Measurements from ENCODE around the gene SMARCA2.

Gene SMARCA2

DNA sequence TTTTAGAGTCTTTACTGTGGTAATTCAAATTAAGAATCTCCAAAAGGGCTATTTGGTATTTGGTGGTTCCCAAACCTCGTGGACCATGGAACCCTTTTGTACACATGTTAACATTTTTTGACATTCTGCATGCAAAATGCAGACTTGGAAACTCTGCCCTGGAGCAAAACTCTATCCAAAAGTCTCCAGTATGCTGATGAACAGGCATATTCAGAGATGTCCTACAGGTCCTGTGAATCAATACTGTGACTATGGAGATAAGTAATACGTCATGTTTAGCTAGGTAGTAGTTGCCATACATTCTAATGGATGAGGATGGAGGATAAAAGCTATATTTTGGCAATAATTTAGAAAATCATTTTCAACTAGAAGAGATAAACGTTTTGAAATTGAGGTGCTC, 218.1 kb downstream of the SMARCA2 start:
- TF ChIP-seq, protein P1, sequence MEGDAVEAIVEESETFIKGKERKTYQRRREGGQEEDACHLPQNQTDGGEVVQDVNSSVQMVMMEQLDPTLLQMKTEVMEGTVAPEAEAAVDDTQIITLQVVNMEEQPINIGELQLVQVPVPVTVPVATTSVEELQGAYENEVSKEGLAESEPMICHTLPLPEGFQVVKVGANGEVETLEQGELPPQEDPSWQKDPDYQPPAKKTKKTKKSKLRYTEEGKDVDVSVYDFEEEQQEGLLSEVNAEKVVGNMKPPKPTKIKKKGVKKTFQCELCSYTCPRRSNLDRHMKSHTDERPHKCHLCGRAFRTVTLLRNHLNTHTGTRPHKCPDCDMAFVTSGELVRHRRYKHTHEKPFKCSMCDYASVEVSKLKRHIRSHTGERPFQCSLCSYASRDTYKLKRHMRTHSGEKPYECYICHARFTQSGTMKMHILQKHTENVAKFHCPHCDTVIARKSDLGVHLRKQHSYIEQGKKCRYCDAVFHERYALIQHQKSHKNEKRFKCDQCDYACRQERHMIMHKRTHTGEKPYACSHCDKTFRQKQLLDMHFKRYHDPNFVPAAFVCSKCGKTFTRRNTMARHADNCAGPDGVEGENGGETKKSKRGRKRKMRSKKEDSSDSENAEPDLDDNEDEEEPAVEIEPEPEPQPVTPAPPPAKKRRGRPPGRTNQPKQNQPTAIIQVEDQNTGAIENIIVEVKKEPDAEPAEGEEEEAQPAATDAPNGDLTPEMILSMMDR (conservative IDR thresholded peaks at IDR 0.05; ENCODE audit: low read depth, low read length): no peak
- no peak for DNase-seq (ENCODE audit: low read depth)
- no peak overlapping the region for H3K4me3 ChIP-seq (ENCODE audit: low read depth, low read length)

DNA sequence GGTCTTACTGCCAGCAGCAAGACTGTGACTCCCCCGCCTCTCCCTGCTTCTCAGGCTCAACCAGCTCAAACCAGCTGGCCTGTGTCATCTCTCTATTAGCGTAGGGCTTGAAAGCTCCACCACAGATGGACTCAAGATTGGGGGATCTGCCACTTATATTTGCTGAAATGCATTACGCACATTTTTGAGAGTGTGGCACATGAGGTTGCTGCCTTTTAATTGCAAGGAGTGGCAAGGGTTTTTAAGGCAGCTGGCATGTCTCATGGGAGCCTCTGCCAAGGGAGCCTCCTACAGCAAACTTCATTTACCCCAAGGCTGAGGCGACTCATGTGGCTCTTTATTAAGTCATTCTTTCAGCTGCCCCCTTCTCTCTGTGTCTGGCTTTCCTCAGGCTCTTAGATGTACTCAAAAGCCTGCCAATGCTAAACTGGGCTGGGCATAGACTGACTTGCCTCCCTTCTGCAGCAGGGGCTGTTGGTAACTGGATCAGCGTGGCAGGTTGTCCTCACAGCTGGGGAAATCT, 219.3 kb downstream of the SMARCA2 start:
- no peak for DNase-seq (ENCODE audit: low read depth)
- H3K4me3 ChIP-seq (ENCODE audit: low read depth, low read length): no peak overlapping the region
- TF ChIP-seq, protein P1 (conservative IDR thresholded peaks at IDR 0.05; ENCODE audit: low read depth, low read length): no peak

DNA sequence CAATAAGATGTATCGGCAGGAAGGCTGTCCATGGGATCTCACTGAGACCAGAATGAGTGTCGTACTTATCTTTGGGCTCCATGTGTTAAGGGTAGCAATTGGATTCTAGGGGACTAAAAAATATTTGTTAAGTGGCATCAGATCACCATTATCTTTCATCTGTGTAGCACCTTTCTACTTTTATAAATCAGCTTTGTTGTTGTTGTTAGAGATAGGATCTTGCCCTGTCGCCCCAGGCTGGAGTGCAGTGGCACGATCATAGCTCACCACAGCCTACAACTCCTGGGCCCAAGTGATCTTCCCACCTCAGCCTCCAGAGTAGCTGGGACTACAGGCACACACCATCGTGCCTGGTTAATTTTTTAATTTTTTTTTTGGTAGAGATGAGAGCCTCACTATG, 220.5 kb downstream of the SMARCA2 start:
- DNase-seq (ENCODE audit: low read depth): no peak
- H3K4me3 ChIP-seq (ENCODE audit: low read depth, low read length): no peak overlapping the region
- TF ChIP-seq, protein P1 (conservative IDR thresholded peaks at IDR 0.05; ENCODE audit: low read depth, low read length): no peak

DNA sequence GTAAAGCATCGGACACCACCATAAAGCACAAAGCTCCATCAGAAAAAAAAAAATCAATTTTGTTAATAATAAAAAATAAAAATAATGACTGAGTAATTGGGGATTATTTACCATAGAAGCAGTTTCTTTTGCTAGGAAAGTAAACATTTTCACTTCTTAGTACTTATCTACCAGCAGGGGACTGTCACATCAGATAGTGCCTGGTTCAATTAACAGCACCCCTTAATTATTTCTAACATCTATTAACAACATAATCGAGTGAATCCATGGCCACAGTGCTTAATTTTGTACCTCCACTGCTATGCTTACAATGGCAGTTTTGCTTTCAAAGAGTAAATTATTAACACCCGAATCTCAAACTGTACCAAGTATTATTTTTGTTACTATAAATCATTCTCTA, 221.7 kb downstream of the SMARCA2 start:
- no peak overlapping the region for H3K4me3 ChIP-seq (ENCODE audit: low read depth, low read length)
- no peak for DNase-seq (ENCODE audit: low read depth)
- TF ChIP-seq, protein P1 (conservative IDR thresholded peaks at IDR 0.05; ENCODE audit: low read depth, low read length): no peak

DNA sequence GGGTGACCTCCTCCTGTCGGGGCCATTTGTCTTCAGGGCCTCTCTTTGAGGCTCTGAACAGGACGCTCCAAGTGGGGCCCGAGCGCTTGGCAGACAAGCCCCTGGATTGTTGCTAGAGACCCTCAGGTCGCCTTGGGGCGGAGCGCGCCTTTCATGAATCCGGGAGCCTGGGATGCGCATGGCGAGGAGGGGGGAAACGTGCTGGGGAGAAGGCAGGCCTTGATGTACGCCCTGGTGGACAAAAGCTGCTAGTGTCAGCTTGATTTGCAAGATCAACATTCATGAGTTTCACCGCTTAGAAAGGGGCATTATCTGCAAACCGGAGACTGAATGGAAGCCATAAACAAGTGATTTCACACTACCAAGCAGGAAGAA, 226.3 kb downstream of the SMARCA2 start:
- DNase-seq (ENCODE audit: low read depth): peak; percentile 97
- TF ChIP-seq, protein P1 (conservative IDR thresholded peaks at IDR 0.05; ENCODE audit: low read depth, low read length): peak; percentile 71
- peak overlapping the region; percentile 65 for H3K4me3 ChIP-seq (ENCODE audit: low read depth, low read length)

DNA sequence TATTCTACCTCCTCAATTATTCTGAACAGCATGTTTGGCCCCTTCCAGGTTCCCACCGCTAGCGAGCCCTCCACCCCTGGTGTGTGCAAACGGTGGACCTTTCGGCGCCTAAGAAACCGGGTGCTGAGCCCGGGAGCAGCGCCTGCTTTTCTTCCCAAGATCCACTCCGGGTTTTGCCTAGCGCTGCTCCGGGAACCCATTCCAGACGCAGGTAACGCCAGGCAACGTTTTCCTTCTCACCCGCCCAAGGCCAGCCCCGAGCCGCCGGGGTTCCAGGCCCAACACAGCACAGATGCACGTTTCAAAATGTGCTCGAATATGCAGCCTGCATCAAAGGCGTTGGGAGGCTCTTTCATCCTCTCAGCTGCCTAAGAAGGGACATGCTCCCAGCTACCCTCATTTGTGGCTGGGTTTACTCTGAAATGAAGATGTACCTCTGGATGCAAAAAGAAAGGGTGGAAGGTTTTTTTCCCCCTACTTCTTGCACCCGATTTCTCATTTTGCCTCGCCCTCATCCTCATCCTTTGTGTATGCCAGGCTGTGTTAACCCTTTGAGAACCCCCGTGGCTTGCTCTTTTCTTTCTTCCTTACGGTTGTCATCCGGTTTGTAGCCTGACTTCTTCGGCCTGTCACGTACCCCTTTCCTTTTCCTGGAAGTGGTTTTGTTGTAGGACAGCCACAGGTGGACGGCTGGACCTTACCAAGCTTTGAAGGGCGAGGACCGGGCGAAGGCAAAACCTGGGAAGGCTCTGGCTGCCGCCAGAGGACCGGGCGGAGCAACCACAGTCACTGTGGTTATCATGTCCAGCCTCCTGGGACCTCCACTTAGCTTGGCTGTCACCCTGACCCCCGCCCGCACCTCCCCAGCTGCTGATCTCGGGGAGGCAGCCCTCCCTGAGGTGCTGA, 226.9 kb downstream of the SMARCA2 start:
- H3K4me3 ChIP-seq (ENCODE audit: low read depth, low read length): peak overlapping the region; percentile 65
- TF ChIP-seq, protein P1 (conservative IDR thresholded peaks at IDR 0.05; ENCODE audit: low read depth, low read length): no peak
- peak; percentile 96 for DNase-seq (ENCODE audit: low read depth)
